Hepatocyte (in vitro differentiated cells): Measurements from ENCODE around the gene CPED1.

Experiments used
- CTCF ChIP-seq: fragments of 200-600 bp; sonication (generic); IDR thresholded peaks from 2 replicates; pipeline ENCODE4 v1.5.1; 2016; ENCODE audit warnings: antibody characterized with exemption, mild to moderate bottlenecking; ENCODE audit not compliant: poor library complexity
- EZH2 ChIP-seq: fragments of 200-600 bp; sonication (generic); IDR thresholded peaks from 2 replicates; pipeline ENCODE4 v1.6.1; 2016; ENCODE audit warnings: antibody characterized with exemption, mild to moderate bottlenecking, borderline replicate concordance

GRCh38 chr7:120942861-120943260, 45.6 kb upstream of the CPED1 start:
- TF ChIP-seq CTCF (no peak), EZH2 (no peak)
